ENCODE measurements around the gene ALPK3.

ALPK3 gene

DNA sequence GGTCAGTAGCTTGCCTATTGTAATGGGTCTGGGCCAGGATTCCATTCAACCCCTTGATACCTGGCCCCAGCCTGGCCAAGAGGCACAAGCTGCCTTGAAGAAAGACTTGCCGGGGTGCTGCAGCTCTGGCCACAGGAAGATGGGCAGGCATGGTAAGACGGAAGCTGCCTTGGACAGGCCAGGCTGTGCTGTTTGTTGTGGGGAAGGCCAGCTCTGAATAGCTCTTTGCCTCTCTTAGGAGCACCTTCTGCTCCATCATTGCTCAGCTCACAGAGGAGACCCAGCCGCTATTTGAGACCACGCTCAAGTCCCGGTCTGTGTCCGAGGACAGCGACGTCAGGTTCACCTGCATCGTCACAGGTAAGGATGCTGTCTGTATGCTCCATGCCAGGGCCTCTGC is 10.1 kb downstream of the ALPK3 start:
- Histone ChIP-seq H3K4me3 (ENCODE audit: low read depth, low read length) (no peak overlapping the region), H3K9me3 (ENCODE audit: control insufficient read depth, low read length) (no peaks in the 10 kb centered on the region), H3K27me3 (ENCODE audit: control insufficient read depth, insufficient read depth, low read length) (no peaks in the 10 kb centered on the region), H3K4me1 (no peaks in the 10 kb centered on the region), H3K79me2 (peaks cover 4% of the 10 kb centered on the region), H3K27ac (no peak overlapping the region), H2AFZ (no peak overlapping the region), H3K9ac (no peak overlapping the region), H3K4me2 (ENCODE audit: low read length) (no peak overlapping the region), H3K36me3 (ENCODE audit: control insufficient read depth, insufficient read depth, low read length) (no peaks in the 10 kb centered on the region)
- TF ChIP-seq CTCF (IDR thresholded peaks at IDR 0.05), result no peak

DNA sequence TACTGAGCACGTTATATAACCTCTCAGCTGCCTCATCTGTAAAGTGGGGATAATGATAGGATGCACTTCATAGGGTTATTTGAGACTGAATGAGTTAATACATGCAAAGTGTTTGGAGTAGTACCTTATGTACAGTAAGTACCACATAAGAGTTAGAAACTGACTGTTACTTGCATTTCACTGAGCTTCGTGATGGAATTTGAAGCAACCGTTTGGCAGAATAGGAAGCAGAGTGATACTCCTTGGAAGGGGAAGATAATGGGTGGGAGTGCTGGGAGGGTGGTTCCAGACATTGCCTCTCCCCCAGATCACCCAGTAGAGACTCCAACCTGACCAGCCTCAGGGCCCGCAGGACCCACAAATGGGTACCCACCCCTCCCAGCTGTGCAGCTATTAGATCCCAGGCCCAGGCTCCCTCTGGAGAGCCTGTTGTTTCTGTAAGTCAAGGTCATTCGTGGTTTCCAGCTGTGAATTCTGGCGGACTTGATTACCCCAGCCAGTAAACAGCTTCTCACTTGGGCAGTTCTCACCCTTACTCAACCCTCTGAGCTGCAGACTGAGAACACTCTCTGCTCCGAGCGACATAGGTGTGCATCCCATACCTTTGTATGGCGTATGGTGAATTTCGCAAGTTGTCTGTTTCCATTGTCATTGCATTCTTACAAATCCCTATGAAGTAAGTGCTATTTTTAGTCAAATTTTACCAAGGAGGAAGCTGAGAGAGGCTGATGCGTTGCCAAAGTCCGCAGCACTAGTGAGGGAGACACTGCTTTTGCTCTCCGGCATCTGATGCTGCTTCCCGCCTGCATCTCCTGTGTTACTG is 11.1 kb downstream of the ALPK3 start:
- Histone ChIP-seq H3K4me3 (ENCODE audit: low read depth, low read length) (no peak overlapping the region), H3K4me1 (no peaks in the 10 kb centered on the region), H3K27ac (no peak overlapping the region), H3K27me3 (ENCODE audit: control insufficient read depth, insufficient read depth, low read length) (no peaks in the 10 kb centered on the region), H3K9me3 (ENCODE audit: control insufficient read depth, low read length) (no peaks in the 10 kb centered on the region), H3K4me2 (ENCODE audit: low read length) (no peak overlapping the region), H2AFZ (no peak overlapping the region), H3K36me3 (ENCODE audit: control insufficient read depth, insufficient read depth, low read length) (no peaks in the 10 kb centered on the region), H3K79me2 (peaks cover 4% of the 10 kb centered on the region), H3K9ac (no peak overlapping the region)
- TF ChIP-seq CTCF (IDR thresholded peaks at IDR 0.05), result no peak

DNA sequence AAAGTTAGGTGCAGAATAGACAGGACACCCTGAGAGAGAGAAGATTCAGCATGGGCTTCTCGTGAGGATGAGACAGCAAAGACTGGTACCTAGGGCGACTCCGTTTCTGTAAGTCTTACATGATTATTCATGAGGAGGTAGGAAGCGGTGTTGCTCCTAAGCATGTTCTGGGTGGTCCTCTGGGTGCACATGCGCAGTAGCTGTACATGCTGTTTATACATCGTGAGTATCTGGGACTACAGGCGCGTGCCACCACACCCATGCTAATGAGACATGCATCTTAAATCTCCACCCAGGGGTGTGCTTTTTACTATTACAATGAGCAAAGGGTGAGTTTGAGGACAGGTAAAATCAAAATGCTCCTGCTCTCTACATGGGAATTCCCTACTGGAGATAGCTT is 12.3 kb downstream of the ALPK3 start:
- no peak overlapping the region for H3K4me3 ChIP-seq (ENCODE audit: low read depth, low read length)
- TF ChIP-seq CTCF (IDR thresholded peaks at IDR 0.05), result no peak

GRCh38 chr15:84830036-84830435 is 12.9 kb downstream of the ALPK3 start:
- H2AFZ ChIP-seq, result no peak overlapping the region
- peaks cover 4% of the 10 kb centered on the region for H3K79me2 ChIP-seq
- H3K4me1 ChIP-seq, result no peaks in the 10 kb centered on the region
- no peaks in the 10 kb centered on the region for H3K9me3 ChIP-seq (ENCODE audit: control insufficient read depth, low read length)
- H3K27me3 ChIP-seq (ENCODE audit: control insufficient read depth, insufficient read depth, low read length), result no peaks in the 10 kb centered on the region
- no peak overlapping the region for H3K4me2 ChIP-seq (ENCODE audit: low read length)
- H3K36me3 ChIP-seq (ENCODE audit: control insufficient read depth, insufficient read depth, low read length), result no peaks in the 10 kb centered on the region
- no peak for TF ChIP-seq CTCF (IDR thresholded peaks at IDR 0.05)
- no peak overlapping the region for H3K9ac ChIP-seq
- no peak overlapping the region for H3K27ac ChIP-seq
- no peak overlapping the region for H3K4me3 ChIP-seq (ENCODE audit: low read depth, low read length)

More for the DNA sequence above, 12.3 kb downstream of the ALPK3 start:
- Histone ChIP-seq H3K4me2 (ENCODE audit: low read length) (no peak overlapping the region), H3K27ac (no peak overlapping the region), H3K9me3 (ENCODE audit: control insufficient read depth, low read length) (no peaks in the 10 kb centered on the region), H3K4me1 (no peaks in the 10 kb centered on the region), H3K79me2 (peaks cover 4% of the 10 kb centered on the region), H3K9ac (no peak overlapping the region), H3K36me3 (ENCODE audit: control insufficient read depth, insufficient read depth, low read length) (no peaks in the 10 kb centered on the region), H3K27me3 (ENCODE audit: control insufficient read depth, insufficient read depth, low read length) (no peaks in the 10 kb centered on the region), H2AFZ (no peak overlapping the region)

DNA sequence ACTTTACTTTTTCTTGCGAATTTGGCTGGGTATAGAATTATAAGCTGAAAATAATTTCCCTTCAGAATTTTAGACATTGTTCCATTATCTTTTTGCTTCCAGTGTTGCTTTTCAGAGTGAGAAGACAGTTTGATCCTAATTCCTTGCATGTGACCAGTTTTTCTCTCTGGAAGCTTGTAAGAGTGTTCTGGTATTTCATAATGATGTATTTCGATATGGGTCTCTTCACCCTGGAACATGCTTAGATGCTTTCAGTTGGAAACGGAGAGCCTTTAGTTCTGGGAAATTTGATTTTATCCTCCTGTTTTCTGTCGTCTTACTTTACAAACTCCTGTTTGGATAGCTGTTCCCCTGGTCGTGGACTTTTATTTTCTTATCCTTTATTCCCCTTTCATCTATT is 13.9 kb downstream of the ALPK3 start:
- no peak for TF ChIP-seq CTCF (IDR thresholded peaks at IDR 0.05)
- no peak overlapping the region for H2AFZ ChIP-seq
- H3K9me3 ChIP-seq (ENCODE audit: control insufficient read depth, low read length), result no peaks in the 10 kb centered on the region
- no peak overlapping the region for H3K4me2 ChIP-seq (ENCODE audit: low read length)
- no peaks in the 10 kb centered on the region for H3K36me3 ChIP-seq (ENCODE audit: control insufficient read depth, insufficient read depth, low read length)
- no peak overlapping the region for H3K4me3 ChIP-seq (ENCODE audit: low read depth, low read length)
- H3K27ac ChIP-seq, result no peak overlapping the region
- H3K79me2 ChIP-seq, result peaks cover 4% of the 10 kb centered on the region
- no peaks in the 10 kb centered on the region for H3K27me3 ChIP-seq (ENCODE audit: control insufficient read depth, insufficient read depth, low read length)
- no peak overlapping the region for H3K9ac ChIP-seq
- H3K4me1 ChIP-seq, result no peaks in the 10 kb centered on the region
